GM21447 (cell line): ENCODE data around the gene HNRNPAB.
"Not testable (repeated sequence)": the region's sequence is repeated elsewhere in the genome, so short reads cannot be mapped to it uniquely, and the experiment has no call there.

Source experiments
- ATAC-seq: cut with Tn5 transposase; IDR thresholded peaks from one replicate; pipeline ENCODE4 v1.9.1; 2021; ENCODE audit not compliant: unreplicated experiment

HNRNPAB gene

GRCh38 chr5:178228609-178229008, 24.3 kb downstream of the HNRNPAB start:
- no peak for ATAC-seq

- ATAC-seq = not testable (repeated sequence)
These were observed 24.8 kb downstream of the HNRNPAB start for GRCh38 chr5:178229111-178229510.

GRCh38 chr5:178229861-178230260, 25.5 kb downstream of the HNRNPAB start:
- ATAC-seq = no peak

GRCh38 chr5:178230879-178231538, 26.7 kb downstream of the HNRNPAB start:
- ATAC-seq = no peak

- no peak for ATAC-seq
These were observed 27.3 kb downstream of the HNRNPAB start for GRCh38 chr5:178231539-178232123.

- peak; percentile 75 for ATAC-seq
These were observed 28.0 kb downstream of the HNRNPAB start, which contains the start of gene PHYKPL for GRCh38 chr5:178232124-178232919. Gene PHYKPL (minus strand): TSS chr5:178232802. CDS start chr5:178232550, 252 bp downstream.

GRCh38 chr5:178232920-178233429, 28.6 kb downstream of the HNRNPAB start:
- ATAC-seq = peak; percentile 26

GRCh38 chr5:178234121-178234749, 29.9 kb downstream of the HNRNPAB start:
- no peak for ATAC-seq

- ATAC-seq = no peak
These were observed 30.6 kb downstream of the HNRNPAB start for GRCh38 chr5:178234750-178235587.

GRCh38 chr5:178235588-178235974, 31.2 kb downstream of the HNRNPAB start:
- no peak for ATAC-seq

- ATAC-seq = no peak
These were observed 31.8 kb downstream of the HNRNPAB start for GRCh38 chr5:178236126-178236525.

GRCh38 chr5:178236679-178237078, 32.3 kb downstream of the HNRNPAB start:
- no peak for ATAC-seq

GRCh38 chr5:178237431-178238312, 33.3 kb downstream of the HNRNPAB start:
- ATAC-seq = no peak

- no peak for ATAC-seq
These were observed 33.9 kb downstream of the HNRNPAB start for GRCh38 chr5:178238313-178238635.

- ATAC-seq = no peak
These were observed 34.6 kb downstream of the HNRNPAB start for GRCh38 chr5:178238711-178239592.

- not testable (repeated sequence) for ATAC-seq
These were observed 35.4 kb downstream of the HNRNPAB start for GRCh38 chr5:178239626-178240301.

- no peak for ATAC-seq
These were observed 36.0 kb downstream of the HNRNPAB start for GRCh38 chr5:178240341-178240741.

- no peak for ATAC-seq
These were observed 36.4 kb downstream of the HNRNPAB start for GRCh38 chr5:178240766-178241165.
